Kidney capillary endothelial cell (primary cell): ENCODE data around the gene CALHM3.
A peak's percentile ranks its signal among the peaks of the same experiment; 100 is the strongest.

Experiments
- DNase-seq: peaks from one replicate; pipeline ENCODE4 v3.0.0-alpha.2; 2018; ENCODE audit warnings: low spot score

Gene CALHM3

DNA sequence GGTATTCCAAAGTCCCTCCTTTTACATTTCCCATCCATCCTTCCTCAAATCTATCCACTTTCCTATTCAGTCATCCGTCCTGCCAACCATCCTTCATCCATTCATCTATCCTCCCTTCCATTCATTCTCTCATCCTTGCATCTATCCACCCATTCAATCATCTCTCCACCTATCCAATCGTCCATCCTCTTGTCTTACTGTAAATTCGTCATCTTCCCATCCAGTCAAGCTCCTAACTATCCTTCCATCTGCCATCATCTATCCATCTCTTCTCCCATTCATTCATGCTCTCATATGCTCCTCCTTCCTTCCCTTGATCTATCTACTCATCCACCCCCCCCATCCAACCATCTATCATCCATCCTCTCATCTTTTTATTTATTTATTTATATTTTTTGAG is 5.0 kb downstream of the CALHM3 start:
- no peak for DNase-seq

DNA sequence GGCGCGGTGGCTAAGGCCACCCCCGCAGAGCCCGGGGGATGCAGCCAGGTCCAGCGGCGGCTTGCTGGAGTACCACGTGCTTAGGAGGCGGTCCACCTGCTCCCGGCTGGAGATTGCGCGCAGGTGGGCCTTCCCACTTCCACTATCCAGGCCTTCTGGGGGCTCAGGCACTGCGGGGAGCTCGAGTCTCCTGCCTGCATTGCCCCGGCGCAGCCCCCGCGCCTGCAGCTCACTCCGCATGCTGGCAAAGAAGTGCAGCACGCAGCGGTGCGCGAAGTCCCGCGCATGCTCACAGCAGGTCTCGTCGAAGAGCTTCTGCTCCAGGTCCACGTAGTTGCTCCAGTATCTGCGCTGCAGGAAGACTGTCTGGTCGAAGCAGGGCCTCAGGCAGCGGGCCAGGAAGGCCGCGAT is 5.8 kb downstream of the CALHM3 start:
- no peak for DNase-seq

GRCh38 chr10:103472005-103472404 is 7.0 kb downstream of the CALHM3 start:
- DNase-seq: no peak

DNA sequence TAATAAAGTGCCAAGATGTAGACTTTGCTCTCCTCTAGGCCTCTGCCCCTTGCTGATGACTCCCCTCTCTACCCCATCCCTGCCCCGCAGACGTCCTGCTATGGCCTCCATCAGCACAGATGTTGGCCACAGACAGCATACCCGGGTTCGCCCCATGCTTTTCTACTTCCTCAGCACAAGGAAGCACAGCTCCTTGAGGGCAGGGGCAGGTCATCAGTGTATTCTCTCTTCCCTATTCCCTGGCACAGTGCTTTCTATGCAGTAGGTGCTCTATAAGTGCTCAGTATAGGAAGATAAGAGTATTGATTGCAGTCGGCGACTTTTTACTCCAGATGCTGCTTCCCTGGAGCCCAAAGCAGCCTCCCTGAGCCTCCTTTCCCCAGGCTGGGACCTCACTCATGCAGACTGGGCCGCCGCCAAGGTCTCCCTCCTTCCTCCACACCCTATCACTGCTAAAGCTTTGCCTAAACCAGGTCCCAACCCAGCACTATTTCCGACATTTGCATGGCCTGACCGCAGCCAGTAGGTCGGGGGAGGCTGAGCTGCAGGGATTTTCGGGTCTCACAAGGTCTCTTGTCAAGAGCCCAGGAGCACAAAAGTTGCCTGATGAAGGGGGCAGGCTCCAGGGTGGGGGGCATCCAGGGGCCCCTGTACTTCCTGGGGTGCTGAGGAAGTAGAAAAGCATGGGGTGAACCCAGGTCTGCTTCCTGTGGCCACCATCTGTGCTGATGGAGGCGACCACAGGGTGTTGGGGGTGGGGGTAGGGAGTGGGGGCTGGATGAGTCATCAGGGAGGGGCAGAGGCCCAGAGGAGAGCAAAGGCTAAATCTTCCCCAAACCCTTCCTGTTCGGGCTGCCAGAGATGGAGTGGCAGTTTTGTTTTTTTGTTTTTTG is 8.0 kb downstream of the CALHM3 start:
- DNase-seq: no peak

- no peak for DNase-seq
These were observed 9.8 kb downstream of the CALHM3 start for GRCh38 chr10:103469201-103469600.

- DNase-seq: no peak
These were observed 11.6 kb downstream of the CALHM3 start for GRCh38 chr10:103467406-103467805.

DNA sequence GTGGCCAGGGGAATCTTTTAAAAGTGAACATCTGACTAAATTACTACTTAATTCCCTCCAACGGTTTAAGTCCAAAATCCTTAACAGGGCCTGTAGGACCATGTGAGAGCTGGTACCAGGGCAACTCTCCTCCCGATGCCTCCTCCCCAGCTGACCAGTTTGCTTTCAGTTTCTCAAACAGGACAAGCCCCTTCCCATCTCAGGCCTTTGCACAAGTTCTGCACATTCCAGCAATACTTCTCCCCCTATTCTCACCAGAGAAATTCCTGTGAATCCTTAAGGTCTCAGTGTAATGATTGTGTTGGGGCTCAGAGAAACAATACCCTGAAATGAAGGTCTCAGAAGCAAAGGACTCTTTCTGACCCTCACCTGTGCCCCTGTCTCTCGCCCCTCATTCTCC is 12.3 kb downstream of the CALHM3 start:
- no peak for DNase-seq

GRCh38 chr10:103465411-103466179 is 13.4 kb downstream of the CALHM3 start:
- DNase-seq: no peak

DNA sequence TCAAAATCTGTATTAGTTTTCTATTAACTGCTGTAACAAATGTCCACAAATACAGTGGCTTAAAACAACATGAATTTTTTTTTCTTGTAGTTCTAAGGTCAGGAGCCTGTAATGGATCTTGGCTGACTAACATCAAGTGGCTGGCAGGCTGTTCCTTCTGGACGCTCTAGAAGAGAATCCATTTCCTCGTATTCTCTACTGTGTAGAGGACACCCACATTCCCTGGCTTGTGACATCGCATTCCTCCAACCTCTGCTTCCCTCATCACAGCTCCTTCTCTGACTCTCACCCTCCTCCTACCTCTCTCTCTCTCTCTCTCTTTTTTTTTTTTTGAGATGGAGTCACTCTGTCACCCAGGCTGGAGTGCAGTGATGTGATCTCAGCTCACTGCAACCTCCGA is 15.5 kb downstream of the CALHM3 start:
- no peak for DNase-seq

DNA sequence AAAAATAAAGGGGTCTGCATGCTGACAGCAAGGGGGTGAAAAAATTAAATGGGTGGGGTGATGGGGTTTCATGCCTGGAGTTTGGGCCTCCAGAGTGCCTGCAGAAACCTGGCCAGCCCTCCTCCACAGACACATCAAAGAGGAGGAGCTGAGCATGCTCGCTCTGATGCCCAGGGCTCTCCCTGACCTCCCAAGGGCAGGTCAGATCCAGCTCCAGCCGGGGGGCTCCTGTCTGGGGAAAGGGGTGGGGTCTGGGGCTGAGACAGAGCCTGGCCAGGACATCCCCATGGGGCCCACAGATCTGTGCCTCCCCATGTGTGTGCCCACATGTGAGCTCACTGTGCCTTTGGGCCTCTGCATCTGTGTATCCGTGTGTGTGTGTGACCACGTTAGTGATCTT is 19.4 kb downstream of the CALHM3 start:
- no peak for DNase-seq

DNA sequence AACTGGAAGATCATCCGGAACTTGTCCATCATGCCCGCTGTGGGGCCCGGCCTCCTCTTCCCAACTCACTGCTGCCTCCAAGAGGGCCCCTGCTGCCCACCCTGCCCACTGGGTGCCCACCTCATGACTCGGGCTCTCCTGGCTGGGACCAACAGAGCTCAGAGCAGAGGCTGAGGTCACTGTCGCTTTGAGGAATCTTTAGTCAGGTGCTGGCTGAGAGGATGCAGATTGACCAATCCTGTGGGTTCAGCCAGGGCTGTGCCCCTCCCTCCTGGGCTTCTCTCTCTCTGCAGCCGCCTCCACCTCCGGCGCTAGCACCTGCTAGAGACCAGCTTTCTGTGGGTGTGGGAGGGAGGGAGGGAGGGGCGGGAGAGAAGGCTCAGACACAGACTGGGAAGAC is 20.3 kb downstream of the CALHM3 start, which contains the start of gene CALHM1:
CALHM1 (minus strand) TSS at position 181 of the 400 bp plus-strand sequence; CDS start at position 32, 149 bp downstream.
- DNase-seq: no peak

DNA sequence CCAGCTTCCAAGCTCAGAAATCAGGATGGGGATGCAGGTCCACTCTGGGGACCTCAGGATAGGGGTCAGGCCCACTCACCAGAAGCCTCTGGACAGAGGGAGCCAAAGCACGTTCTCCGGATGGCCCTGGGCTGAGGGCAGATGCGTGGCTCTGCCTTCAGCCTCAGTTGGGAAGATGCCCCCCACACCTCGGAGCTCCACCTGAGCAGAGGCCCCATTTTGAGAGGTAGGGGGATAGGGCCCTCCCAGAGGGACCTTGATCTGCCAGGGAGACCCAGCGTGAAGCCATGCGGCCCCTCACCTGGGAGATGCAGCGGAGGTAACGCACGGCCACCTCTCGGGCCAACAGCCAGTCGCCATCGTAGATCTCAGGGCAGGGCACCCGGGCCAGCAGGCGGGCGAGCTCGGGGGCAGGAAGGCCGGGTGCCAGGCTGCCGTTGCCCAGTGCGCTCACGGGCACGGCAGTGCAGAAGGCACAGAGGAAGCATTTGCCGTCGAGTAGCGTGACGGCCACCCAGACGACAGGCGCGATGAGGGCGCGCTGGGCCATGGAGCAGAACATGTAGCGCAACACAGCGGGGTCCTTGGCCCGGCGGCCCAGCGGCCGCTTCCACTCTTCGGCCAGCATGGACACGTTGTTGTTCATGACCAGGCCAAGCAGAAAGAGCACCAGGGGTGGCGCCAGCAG is 21.0 kb downstream of the CALHM3 start:
- no peak for DNase-seq

- no peak for DNase-seq
These were observed 21.8 kb downstream of the CALHM3 start for GRCh38 chr10:103457176-103457712.

DNA sequence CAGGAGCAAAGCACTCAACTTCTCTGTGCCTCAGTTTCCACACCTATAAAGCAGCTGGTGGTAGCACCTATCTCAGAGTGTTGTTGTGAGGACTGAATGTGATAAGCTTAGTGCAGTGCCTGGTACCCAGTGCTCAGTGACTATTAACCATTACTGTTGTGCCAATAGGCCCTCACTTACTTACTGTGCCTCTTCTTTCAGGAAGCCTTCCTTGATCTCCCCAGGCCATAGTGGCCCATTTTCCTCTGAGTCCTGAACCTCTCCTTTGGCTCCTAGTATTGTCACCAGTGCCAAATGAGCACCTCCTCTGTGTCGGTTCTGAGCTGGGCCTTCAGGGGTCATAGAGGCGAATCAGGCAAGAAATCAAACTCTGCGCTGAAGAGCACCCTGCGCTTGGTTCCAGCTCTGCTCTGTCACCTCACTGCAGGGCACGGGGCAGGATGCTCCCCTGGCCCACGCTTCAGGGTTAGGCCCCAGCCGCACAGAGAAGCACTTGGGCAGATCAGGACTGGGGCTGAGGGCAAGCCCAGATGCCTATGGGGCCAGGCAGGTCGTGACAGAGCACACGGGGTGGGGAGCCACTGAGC is 22.9 kb downstream of the CALHM3 start:
- no peak for DNase-seq

DNA sequence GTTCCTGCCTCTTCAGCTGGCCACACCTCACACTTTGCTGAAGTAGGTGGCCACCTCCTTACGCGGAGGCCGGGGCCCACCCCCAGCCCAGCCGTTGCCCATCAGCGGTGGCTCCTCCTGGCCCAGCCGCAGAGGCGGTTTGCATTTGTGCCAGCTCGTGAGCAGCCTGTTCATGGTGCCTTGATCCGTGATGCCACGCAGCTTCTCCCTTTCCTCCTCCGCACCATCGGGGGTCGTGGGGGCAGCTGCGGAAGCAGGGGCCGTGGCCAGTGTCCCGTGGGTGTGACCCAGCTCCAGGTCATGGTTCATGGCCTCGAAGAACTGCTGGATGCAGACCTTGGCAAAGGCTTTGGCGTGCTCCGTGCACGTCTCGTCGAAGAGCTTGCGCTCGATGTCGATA is 23.8 kb downstream of the CALHM3 start:
- no peak for DNase-seq

DNA sequence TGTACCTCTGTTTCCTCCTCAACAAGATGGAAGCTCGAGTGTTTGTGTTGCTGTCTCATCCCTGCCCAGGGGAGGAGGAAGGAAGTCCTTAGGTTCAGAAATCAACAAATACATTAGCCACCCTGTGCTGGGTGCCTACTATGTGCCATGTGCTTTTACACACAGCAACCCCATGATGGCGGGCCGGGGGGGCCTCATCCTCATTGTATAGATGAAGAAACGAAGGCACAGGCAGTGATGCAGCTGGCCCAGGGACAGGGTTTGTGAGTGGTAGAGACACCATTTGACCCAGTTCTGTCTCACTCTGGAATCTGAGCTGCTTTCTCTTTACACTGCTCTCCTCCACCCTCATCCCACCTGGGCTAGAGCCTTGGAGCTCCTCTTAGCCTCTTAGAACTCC is 25.0 kb downstream of the CALHM3 start:
- no peak for DNase-seq

DNA sequence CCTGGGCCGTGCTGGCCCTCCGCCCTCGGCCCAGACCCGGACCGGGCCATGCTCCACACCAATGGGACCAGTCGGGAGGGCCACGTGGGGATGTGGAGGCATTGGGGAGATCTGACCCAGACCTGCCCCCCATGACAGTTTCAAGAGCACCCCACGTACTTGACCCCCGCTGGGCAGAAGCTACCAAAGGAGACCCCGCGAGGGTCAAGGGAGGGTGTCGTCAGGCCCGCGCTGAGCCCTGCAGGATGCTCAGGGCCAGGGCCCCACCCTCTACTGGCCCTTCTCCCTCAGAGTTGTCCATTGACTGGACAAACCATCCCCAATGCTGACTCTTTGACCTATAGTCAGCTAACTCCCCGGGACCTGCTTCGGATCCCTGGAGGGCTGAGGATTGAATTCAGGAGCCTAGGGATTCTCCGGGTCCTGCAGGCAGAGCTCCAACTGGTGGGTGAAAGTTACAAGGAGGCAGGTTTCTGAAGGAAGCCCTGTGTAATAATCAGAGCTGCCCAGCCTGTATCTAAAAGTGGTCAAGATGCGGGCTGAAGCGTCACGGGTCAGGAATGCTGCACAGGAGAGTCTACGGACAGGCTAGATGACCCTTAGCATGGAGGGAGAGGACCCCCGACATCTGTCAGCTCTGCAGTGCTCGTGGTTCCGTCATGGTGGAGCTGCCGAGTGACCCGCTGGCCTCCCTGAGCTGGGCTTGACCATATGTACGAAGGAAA is 26.4 kb downstream of the CALHM3 start:
- no peak for DNase-seq

DNA sequence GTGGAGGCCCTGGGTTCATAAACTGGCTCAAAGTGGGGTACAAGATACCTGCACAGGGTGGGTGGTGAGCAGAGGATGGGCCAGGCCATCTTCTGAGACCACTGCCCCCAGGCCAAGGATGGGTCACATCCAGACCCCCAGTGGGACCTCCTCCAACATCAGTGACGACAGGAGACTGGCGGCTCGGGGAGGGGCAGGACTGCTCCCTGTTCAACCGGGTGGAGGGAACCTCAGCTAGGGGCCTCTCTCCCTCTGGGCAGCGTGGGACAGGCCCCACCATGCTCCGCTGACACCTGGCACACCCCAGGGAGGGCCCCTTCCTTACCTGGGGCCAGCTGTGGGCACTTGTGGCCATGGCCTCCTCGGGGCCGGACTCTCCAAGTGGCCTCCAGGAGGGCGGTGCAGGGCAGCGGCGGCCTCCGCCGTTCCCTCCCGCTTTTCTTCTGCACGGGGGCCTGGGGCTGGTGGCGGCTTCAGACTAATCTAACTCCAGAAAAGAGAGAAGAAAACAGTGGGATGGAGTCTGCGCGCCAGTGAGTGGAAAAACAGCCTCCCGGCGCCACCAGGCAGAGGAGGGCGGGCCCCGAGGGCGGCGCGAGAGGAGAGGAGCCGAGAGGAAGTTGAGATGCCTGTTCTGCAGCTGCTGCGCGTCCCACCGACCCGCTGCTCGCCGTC is 27.1 kb downstream of the CALHM3 start, which contains the start of gene CALHM2:
CALHM2 (minus strand) TSS at position 540 of the 675 bp plus-strand sequence. CDS start 2,429 bp downstream, outside the sequence.
- DNase-seq: no peak

DNA sequence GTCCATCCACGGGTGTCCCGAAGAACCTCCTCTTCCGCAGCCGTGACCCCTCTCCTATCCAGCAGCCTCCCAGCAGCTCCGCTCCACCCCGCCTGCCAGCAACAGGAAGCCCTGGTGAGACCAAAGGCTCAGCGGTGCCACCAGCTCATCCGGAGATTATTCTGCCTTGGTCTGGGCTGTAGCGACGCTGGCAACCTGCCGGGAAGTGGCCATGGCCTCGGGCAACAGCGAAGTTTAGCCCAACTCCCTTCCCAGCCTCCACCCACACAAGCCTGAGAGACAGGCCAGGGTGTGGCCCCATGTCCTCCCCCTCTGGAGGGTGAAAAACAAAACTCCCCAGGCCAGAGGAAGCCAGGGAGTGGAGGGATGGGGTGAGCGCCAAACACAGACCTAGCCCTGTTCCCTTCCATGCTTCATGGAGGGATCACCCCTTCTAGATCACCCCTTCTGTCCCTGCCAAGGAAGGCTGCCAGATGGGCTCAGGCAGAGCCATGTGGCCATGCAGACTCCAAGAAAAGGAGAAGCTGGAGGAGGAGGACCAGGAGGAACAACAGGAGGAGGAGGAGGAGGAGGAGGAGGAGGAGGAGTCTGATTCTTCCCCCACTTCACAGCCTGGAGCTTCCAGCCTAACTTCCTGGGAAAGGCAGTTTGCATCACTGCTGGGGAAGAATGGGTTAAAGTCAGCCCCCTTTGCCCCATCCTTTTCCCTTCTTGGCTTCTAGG is 27.8 kb downstream of the CALHM3 start:
- peak; percentile 81 for DNase-seq

DNA sequence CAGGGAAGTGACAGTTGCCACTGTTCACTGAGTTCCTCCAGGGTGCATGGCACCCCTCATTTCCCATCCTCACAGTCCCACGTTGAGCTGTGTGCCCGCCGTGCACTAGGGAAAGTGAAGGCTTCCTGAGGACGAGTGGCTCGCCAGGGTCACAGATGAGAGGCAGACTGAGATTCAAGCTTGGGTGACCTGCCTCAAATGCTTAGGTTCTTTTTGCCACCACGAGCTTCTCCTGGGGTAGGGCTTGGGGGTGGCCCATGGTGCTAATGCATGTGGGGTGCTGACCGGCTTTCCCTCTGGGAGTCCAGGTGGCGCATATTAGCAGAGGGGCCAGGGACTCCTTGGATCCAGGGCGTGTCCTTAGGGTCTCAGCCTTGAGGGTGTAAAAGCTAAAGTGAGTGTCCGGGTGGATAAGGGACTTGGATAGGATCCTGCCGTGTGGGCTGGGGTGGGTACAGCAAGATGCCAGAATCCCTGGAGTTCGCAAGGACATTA is 28.8 kb downstream of the CALHM3 start:
- no peak for DNase-seq
